ENCODE results near the gene RARS2. TPM values are rescaled to one million over a fixed set of nuclear protein-coding genes. Genes with fewer than 3 reads are reported as not detected.

RARS2 gene
- total RNA-seq, 4 donors from 2014 or later: 28.4 to 38.7 (median 30.4) TPM

DNA sequence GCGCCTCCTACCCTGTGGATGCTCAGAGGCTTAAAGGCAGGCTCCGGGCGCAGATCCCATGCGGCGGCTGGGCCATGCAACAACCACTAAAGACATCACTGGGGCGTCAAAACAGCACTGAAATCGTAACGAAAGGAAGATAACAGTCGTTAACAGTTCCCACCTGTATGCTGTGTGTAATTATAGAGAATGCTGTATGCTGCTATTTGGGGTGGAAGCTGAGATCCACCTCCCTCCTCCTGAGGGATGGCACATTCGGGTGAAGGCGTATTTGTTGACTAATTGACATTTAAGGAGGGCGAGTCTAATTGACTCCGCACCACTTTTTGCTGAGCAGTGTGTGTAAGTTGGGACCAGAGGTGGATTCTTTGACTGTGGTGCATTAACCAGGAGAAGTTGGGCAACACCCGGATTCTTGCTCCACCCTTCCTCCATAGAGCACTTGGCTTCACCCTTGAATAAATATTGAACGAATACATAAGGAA, 116.3 kb downstream of the RARS2 start:
- H3K27me3 ChIP-seq: no peaks in the 10 kb centered on the region
- peaks cover 4 to 5% of the 10 kb centered on the region in 2 donors for H3K4me1 ChIP-seq
- H3K4me3 ChIP-seq (replicated peaks in 1 of 3): peak overlapping the region; percentile 43 to 57 (median 51)
- no peaks in the 10 kb centered on the region for H3K36me3 ChIP-seq
- WGBS, 2 donors: 1 to 2% methylated on average over 14 to 15 of the region's 15 CpGs
- TF ChIP-seq CTCF (IDR thresholded peaks at IDR 0.05): no peak
- TF ChIP-seq POLR2A (IDR thresholded peaks at IDR 0.05): no peak
- H3K27ac ChIP-seq: peak overlapping the region; percentile 80 to 92 (median 88)
- intact Hi-C loops (cut with DNase I): no loop called here
- no peaks in the 10 kb centered on the region for H3K9me3 ChIP-seq
- DNase-seq: peak in 1 of 2 donors; percentile 56

DNA sequence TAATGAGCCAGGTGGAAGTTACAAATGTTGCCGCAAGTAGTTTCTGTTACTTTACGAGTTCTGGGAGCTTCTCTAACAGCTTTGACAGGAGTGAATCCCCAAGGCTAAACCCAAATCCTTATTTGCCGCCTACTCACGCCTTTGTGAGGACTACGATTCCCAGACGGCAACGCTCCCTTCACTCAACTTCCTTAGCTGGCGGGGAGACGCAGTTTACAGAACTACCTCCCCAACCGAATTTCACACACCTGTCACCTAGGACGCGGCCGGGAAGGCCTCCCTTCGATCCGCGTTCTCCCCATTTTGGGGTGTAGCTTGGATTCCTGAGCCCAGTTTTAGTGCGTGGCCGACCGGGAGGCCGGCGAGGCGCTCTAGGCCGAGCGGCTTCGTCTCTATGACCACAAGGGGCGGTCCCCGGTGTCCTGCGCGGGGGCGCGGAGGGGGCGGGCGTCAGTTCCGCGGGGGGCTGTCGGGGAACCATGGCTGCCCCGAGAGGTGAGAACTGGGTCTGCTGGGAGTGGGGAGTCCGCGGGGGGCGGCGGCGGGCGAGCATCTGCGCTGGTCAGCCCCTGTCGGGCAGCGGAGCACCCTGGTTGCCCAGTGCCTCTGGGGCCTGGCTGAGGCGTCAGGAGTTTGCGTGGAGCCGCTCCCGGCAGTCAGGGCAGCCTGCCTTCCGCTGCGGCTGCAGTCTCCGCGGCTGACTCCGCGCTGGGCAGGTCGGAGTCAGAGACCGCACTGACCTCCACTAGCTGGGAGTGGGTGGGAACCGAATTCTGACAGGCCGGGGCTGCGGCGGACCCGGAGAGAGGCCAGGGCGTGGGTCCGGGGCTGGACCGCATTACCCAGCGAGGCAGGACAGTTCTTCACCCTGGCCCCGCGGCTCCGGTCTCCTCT, 117.0 kb downstream of the RARS2 start, which contains the start of gene SLC35A1:
SLC35A1 (plus strand) TSS at position 450 of the 894 bp plus-strand sequence; CDS start at position 480, 30 bp downstream.
- 0 to 2% methylated on average over 9 to 24 of the region's 70 CpGs for WGBS, 2 donors
- H3K27ac ChIP-seq: peak within 1 kb of the TSS; percentile 80 to 92 (median 88)
- peaks cover 4 to 5% of the 10 kb centered on the region in 2 donors for H3K4me1 ChIP-seq
- peak within 1 kb of the TSS; percentile 43 to 57 (median 51) for H3K4me3 ChIP-seq (replicated peaks in 1 of 3)
- peak in 5 of 6 experiments; percentile 21 to 35 (median 25) for TF ChIP-seq CTCF (IDR thresholded peaks at IDR 0.05)
- TF ChIP-seq POLR2A (IDR thresholded peaks at IDR 0.05): peak in 1 of 2 donors; percentile 67
- peak; percentile 87 to 88 for DNase-seq
- no peaks in the 10 kb centered on the region for H3K9me3 ChIP-seq
- no peaks in the 10 kb centered on the region for H3K27me3 ChIP-seq
- no peaks in the 10 kb centered on the region for H3K36me3 ChIP-seq
- intact Hi-C loops (cut with DNase I): no loop called here

DNA sequence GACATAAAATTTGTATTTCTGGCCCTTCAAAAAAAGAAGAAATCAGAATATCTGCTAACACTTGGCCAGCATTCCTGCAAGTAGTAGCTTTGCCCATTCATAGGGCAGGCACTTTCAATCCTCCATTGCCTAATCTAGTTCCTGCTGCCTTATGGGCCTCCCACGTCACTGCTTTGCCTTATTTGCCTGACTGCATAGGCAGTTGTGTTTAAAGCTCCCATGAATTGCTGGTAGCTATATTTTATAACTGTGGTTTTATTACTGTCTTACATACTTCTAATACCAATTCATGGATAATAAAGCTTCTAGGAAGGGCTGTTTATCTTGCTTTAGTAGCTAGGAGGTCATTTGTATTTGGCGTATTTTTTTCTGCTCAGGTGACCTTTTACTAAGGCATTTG, 124.7 kb downstream of the RARS2 start:
- DNase-seq: no peak
- WGBS, 2 donors: 91 to 95% methylated on average over 2 of the region's 2 CpGs
- TF ChIP-seq POLR2A (IDR thresholded peaks at IDR 0.05) (no peak), CTCF (IDR thresholded peaks at IDR 0.05) (no peak)
- H3K4me3 ChIP-seq (replicated peaks in 1 of 3): no peak overlapping the region
- no peaks in the 10 kb centered on the region for H3K4me1 ChIP-seq
- H3K36me3 ChIP-seq: no peaks in the 10 kb centered on the region
- H3K27me3 ChIP-seq: no peaks in the 10 kb centered on the region
- no peaks in the 10 kb centered on the region for H3K9me3 ChIP-seq
- H3K27ac ChIP-seq: no peak overlapping the region
- intact Hi-C loops (cut with DNase I): no loop called here

Small RNA genes lying within 50 kb of the gene (small RNA-seq; reads per million reads assigned to genes)
- gene RNU6-444P: not detected

Other genes starting within 250 kb of the RARS2 start
- 10 to 100 TPM in 1 of 4 donors, 1 to 10 TPM in 3; 4.3 to 12.1 (median 7.3) TPM for gene C6orf163, start 245.2 kb downstream of the RARS2 start, total RNA-seq
- 1 to 10 TPM; 1.2 to 4.1 (median 3.8) TPM for gene CFAP206, start 182.0 kb downstream of the RARS2 start, total RNA-seq
- gene SLC35A1, start 117.0 kb downstream of the RARS2 start, total RNA-seq: 10 to 100 TPM; 13.2 to 23.2 (median 18.7) TPM
- 10 to 100 TPM; 18.3 to 33.6 (median 23.7) TPM for gene ORC3, start 148 bp upstream of the RARS2 start, total RNA-seq
- gene AKIRIN2, start 112.2 kb upstream of the RARS2 start, total RNA-seq: 10 to 100 TPM; 20.1 to 24.0 (median 21.9) TPM

Data from thyroid gland (tissue), 4 donors.